Measurements from ENCODE around the gene GALNT10. TPM values are rescaled to one million over a fixed set of nuclear protein-coding genes. Genes with fewer than 3 reads are reported as not detected.

The GALNT10 gene
- total RNA-seq, 2 experiments from 2014 or later, result 24.6 to 30.0 TPM

DNA sequence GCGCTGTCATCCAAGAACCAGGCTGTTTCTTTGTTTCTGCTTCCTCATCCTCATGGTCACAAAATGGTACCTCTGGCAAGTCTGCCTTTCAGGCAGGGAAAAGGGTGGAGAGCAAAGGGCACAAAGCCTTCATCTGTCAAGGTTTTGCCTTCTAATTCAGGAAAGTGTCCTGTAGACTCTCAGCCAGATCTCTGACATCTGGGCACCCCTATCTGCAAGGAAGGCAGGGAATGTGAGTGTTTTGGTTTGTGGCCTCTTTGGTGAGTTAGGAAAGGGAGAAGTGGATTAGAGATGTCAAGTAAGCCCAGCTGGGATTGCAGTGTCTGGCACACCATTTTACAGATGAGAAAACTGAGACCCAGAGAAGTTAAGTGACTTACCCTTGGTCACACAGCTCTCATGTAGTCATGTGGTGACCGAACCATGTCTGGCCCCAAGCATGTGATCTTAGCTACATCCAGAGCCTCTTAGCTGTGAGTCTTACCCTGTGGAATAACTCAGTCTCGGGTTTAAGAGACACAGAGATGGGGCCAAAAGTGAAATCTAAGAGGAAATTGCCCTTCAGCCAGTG is 139.6 kb downstream of the GALNT10 start:
- CTCF ChIA-PET, result no interaction called here
- POLR2A ChIA-PET, result no interaction called here

DNA sequence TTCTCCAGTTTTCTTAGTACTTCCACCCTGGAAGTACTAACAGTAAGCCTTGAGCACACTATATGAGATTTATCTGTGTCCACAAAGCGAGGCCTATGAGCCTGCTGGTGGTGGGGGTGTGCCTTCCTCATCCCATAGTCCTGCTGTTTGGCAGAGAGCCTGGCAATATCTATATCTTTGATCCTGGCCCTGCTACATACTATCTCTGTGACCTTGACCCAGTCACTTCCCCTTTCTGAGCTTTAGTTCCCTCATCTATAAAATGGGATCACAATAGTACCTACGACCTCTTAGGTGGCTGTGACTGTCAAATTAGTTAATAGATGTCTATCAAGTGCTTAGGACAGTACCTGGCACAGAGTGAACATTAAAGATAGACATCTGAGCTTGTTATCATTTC is 140.7 kb downstream of the GALNT10 start:
- ChIA-PET POLR2A (no interaction called here), CTCF (no interaction called here)

DNA sequence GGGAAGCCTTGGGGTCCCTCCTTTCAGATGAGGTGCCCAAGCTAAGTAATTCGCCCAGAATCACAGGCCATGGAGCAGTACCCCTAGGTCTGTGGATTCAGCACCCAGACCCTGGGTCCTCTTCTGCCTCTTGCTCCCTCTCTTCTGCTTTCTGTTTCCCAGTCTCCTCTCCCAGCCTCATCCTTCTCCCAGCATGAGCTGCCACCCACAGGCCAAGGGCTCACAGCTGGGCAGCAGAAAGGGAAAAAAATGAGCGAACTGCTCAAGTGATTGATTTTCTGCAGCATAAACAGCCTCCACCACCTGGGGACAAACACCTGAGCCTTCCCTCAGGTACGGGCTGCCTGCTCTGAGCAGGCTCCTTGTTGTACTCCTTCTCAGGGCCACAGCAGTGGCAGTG is 141.4 kb downstream of the GALNT10 start:
- ChIA-PET POLR2A (no interaction called here), CTCF (no interaction called here)

DNA sequence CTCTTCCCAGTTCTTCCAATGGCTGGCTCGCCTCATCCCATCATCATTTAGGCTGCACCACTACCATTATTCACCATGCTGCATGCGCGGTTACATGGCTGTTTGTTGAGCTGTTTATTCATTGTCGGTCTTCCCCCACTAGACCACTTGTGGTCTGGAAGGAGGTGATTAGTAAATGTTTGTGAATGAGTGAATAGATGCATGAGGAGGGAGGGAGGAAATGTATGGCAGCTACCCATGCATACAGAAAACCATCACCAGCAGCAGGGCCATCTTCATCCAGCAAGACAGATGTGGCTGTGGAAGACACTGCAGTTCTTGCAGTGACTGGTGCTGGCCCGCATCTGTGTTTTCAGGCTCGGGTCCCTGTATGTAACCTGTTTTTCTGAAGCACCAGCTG is 141.9 kb downstream of the GALNT10 start:
- CTCF ChIA-PET, result no interaction called here
- POLR2A ChIA-PET, result no interaction called here

DNA sequence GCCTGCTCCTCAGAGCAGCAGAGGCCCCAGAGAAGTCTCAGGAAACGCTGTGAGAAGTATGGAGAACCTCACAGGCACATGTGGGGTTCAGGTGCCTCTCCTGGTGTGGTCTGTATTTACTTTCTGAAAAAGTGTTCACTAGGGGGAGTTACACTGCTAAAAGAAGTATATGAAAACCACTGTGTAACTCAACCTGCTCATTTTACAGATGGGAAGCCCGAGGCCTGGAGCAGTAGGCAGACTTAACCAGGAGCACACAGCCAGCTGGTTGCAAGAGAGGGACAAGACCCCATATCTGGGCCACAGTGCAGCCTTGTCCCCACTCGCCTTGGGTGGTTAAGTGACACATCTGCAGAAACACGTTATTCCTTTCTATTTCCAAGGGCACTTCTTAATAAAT is 142.5 kb downstream of the GALNT10 start:
- POLR2A ChIA-PET, result no interaction called here
- CTCF ChIA-PET, result no interaction called here

DNA sequence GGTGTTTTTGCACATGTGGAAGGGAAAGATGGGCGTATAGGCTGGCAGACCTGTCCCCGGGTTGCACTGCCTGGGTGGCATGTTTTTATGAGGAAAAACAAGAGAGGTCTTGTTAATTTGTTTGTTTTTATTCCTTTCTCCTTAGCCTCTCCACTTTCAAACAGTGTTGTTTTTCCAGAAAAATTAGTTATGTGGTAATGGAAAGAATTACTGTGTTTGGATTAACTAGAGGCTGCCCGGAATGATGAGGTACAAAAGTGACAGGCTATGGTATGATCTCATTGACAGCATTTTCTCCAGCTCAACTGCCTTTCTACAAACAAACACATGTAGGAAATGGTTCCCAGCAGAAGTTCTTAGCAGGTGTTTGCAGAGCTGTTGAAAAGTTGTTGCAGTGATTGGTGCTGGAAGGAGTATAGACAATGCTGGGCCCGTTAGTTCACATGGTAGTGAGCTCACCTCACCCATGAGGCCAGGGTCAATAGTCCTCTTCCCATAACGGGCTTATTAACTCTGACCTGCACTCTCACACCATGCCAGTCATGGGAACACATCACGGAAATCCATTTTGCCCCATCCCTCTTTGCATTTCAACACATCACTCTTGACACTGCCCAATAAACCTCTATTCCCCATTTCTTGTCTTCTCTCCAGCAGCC is 144.0 kb downstream of the GALNT10 start:
- ChIA-PET CTCF (no interaction called here), POLR2A (no interaction called here)

DNA sequence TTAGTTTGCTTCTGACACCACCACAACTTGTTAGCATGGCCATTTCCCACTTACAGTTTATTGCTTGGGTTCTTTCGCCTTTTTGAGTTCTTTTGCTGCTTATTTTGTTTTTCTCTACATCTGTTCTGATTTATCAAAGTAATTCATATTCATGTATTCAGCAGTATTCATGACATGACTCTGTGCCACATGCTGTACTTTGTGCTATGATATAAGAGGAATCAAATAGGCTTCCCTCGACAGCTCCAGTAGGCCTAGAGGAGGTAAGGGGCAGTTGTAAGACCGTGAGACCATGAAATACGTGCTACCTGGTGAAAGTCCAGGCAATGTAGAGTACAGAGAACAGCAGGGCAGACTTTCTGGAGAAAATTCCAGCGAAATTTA is 144.5 kb downstream of the GALNT10 start:
- ChIA-PET CTCF (no interaction called here), POLR2A (no interaction called here)

DNA sequence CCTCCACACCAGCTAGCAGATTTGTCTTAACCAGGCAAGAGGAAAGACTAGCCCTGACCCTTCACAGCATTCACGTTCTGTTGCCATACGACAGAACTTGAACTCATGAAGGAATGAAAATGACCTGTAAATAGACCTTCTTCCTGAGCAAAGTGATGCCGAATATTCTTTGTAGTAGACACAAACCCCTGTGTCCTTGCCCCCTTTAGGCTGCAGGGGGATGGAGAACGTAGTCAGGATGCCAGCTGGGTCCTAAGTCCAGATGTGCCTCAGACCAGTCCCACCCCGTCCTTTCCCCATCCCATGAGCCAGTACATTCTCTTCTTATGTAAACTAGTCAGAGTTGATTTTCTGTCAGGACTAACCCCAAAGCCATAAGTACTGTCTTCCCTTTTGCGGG is 151.1 kb downstream of the GALNT10 start:
- CTCF ChIA-PET, result no interaction called here

DNA sequence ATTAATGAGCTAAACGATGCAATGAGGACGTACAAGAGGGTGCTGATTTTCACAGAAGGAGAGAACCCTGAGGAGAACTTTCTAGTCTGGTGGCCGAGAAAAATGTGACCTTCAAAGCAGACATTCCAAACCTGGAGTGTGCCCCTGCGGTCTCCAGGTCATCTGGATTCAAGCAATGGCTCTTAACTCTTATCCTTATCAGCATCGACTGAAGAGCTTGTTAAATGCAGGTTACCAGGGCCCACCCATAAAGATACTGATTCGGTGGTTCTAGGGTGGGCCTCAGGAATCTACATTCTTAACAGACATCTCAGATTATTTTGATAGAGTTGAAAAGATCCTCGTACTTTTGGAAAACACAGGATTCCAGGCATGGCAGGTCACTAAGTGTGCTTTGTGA is 151.7 kb downstream of the GALNT10 start:
- CTCF ChIA-PET, result no interaction called here
- POLR2A ChIA-PET, result no interaction called here

More for the DNA sequence above, 151.1 kb downstream of the GALNT10 start:
- POLR2A ChIA-PET, result no interaction called here

DNA sequence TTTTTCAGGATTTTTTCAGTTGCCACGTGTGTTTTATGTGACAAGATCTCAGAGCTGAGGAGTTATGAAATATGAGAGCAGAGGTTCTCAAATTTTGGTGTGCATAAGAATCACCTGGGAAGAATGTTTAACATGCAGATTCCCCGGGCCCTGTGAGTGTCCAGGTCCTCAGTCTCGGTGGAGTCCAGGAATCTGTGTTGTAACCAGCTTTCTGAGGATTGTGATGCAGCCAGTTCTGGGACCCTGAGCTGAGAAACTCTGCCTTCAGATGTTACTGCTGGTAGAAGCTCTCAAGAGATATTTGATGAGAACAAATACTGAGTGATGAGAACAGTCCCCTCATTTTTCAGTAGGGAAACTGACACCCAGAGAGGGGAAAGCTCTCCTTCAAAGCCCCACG is 152.4 kb downstream of the GALNT10 start:
- POLR2A ChIA-PET, result no interaction called here
- CTCF ChIA-PET, result no interaction called here

DNA sequence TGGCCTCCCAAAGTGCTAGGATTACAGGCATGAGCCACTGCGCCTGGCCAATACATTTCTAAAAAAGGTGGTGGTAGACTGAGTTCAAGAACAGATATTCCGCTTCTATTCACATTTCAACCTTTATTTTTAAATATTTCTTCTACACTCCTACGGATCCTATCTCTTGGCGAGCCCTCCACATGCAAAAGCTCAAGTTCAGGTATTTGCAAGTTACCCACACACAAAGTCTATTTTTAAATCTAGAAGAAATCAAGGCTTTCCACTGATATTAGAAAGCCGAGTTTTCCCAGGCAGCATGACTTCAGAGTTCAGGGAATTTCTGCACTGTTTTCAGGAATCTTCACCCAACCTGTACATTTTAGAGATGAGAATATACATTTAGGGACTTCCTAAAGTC is 153.9 kb downstream of the GALNT10 start:
- ChIA-PET POLR2A (no interaction called here), CTCF (no interaction called here)

DNA sequence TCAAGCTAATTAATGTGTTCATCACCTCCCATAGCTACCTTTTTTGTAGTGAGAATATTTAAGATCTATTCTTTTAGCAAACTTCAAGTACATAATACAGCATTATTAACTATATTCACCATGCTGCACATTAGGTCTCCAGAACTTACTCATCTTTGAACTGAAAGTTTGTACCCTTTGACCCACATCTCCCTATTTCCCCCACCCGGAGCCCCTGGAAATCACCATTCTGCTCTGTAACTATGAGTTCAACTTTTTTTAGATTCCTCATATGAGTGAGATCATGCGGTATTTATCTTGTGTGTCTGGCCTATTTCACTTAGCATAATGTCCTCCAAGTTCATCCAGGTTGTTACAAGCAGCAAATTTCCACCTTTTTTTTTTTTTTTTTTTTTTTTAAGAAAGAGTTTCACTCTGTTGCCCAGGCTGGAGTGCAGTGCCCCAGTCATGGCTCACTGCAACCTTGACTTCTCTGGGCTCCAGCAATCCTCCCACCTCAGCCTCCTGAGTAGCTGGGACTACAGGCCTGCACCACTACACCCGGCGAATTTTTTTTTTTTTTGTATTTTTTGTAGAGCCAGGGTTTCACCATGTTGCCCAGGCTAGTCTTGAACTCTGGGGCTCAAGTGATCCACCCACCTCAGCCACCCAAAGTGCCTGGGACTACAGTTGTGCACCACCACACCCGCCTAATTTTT is 154.9 kb downstream of the GALNT10 start:
- ChIA-PET POLR2A (no interaction called here), CTCF (no interaction called here)

DNA sequence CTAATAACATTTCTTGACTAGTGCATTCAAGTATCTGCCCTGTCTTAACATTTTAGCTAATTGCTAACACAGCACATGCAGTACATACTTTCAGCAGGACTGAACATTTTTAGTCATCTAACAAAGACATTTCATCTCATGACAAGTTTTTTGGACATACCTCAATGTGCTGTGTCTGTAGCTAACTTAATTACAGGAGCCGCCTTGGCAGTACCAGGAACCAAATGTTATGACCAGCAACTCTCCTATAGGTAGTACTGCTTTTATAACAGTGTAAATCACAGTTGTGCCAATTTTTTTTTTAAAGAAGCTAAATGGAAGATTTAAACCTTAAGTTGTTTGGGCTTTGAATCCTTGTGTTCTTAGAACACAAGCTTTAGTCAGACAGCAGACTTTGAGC is 155.9 kb downstream of the GALNT10 start:
- CTCF ChIA-PET, result no interaction called here
- POLR2A ChIA-PET, result no interaction called here

DNA sequence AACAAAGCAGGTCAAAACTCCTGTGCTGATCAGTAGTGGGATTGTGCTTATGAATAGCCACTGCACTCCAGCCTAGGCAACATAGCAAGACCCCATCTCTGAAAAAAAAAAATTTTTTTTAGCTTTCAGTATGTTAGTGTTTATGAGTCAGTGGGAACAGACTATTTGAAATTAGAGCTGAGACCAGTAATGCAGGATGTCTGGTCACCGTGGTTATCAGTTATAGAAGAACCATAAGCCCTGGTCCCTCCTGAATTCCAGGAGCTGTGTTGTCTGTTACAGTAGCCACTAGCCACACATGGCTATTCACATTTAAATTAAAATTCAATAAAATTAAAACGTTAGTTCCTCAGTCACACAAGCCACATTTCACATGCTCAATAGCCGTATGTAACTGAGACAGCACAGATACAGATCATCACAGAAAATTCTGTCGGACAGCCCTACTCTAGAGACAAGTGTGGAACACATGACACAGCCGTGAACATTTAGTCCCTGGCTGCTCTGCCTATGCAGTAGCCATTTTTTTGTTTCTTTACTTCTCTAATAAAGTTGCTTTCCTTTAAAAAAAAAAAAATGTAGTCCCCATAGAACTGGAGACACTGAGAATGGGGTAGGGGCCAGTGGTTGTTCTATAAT is 159.2 kb downstream of the GALNT10 start:
- ChIA-PET CTCF (no interaction called here), POLR2A (no interaction called here)

DNA sequence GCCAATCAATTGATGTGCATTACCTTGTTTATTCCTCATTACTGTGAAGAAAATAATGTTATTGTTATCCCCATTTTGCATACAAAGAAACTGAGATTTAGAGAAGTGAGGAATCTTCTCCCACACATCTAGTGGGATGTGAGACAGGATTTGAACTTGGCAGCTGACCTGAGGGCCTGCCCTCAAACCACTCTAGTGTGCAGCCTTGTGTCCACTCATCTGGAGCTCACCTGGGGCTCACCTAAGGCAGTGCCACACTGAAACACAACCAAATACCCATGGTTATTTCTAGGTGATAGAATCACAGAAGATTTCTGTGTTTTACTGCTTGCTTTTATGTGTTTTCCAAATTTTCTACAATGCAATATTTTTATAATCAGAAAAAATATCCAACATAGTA is 160.6 kb downstream of the GALNT10 start:
- CTCF ChIA-PET, result no interaction called here
- POLR2A ChIA-PET, result no interaction called here

DNA sequence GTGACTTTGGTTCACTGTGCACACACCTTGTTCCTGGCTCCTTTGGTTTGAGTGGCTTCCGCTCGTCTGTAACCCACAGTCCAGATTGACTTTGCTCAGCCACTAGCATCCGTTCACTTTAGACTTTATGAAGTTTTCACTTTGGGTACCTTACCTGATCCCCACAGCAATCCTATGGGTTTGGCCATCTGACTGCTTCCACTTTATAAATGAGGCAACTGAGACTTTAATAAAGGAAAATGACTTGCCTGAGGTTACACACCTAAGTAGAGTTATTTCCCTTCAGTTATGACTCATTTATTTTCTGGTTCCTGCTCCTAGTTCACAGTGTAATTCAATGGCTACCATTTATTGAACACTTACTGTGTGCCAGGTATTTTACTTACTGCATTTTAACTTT is 161.0 kb downstream of the GALNT10 start:
- ChIA-PET CTCF (no interaction called here), POLR2A (no interaction called here)

DNA sequence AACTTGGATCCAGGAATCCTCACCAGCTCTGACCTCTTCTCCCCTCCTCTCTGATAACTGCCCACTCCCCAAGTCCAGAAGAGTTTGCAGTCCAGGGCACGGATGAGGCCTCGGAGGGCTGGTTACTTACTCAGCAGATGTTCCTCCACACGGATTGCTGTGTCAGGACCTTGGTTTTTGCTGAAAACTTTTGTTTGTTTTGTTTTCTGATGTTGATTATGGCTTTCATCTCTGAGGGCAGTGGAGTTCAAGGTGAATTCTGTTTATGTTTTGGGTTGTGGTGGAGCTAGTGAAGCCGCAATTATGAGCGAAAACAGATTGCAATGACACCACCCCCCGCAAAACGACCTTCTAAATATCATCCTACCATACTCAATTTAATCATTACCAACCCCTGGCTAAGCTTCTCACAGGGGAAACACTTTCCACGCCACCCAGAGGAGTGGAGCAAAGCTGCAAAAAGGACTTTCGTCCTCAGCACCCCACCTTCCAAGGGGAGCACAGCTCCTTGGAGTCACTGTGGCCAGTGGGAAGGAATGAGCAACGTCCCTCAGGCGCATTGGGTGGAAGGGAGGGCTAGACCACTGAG is 162.5 kb downstream of the GALNT10 start:
- ChIA-PET POLR2A (no interaction called here), CTCF (interaction anchor here (1.1 kb wide), 1 partner anchor 15 kb away, joined by 3 read pairs; no protein-coding TSS in a partner anchor)

DNA sequence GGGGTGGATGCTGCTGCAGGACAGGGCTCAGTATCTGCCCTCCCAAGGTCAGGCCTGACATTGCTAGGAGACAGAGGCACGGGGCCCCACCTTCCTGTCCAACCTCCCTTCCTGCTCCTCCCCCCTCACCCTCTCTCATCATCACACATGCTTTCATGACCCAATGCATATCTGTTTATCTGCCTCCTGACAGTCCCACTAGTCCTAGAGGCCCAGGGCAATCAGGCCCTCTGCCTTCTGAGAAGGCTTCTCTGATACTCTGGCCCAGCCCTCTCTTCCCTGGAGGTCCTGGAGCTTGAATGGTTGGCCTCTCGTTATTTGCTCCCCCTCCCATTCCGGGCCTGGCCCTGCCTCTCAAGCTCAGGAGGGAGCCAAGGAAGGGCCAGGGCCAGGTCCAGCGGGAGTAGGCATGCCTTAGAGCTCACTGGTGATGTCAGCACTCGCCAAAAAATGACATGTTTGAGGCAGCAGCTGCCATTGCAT is 164.6 kb downstream of the GALNT10 start:
- CTCF ChIA-PET, result no interaction called here

DNA sequence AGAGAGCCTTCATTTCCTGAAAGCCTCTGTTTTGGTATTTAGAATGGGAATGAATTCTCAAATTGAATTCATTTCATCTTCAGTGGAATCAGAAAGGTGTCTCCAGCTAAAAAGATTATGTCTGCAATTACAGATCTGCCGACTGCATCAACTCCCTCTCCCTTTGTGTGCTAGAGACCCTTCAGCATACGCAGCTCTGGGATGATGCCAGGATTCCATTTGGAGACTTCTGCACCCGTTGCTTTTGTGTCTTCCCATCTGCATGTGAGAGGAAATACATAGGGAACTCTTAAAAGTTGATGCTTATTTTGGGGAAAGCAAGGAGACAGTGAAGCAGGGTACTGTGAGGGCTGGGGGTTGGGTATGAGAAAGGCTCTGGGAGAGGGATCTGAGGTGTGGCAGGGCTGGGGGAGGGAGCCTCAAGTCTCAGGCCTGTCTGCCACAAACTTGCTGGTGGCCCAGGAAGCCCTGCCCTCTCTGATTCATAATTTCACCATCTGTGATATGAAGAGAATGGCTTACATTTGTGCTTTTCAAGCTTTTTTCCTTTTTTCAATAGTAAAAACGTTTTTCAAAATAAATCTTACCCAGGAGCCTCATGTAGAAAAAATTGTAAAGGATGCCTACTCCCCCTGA is 165.6 kb downstream of the GALNT10 start:
- ChIA-PET CTCF (no interaction called here), POLR2A (no interaction called here)

More for the DNA sequence above, 164.6 kb downstream of the GALNT10 start:
- POLR2A ChIA-PET, result no interaction called here

DNA sequence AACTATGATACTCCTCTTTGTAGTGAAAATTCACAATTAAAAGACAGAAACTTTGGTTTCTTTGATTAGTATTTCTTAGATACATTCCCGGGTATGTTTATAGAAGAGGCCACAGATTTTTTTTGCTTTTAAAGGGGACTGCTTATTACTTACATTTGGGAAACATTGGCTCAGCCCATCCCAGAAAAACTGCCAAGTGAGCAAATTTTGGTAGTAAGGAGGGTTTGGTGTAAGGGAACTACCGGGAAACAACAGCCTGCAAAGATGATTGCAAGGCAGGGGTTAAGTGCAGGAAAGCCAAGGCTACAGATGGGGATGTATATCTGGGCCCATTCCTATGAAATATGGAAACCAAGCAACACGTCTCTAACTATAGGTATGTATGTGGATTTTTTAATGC is 166.4 kb downstream of the GALNT10 start:
- CTCF ChIA-PET, result no interaction called here
- POLR2A ChIA-PET, result no interaction called here
